Sigmoid colon (tissue), 4 donors: Measurements from ENCODE around the gene NSMF.
A peak's percentile ranks its signal among the peaks of the same experiment; 100 is the strongest.

ENCODE experiments used
- POLR2A ChIP-seq, 2 donors: fragments of 450-650 bp; IDR thresholded peaks; one replicate each; pipeline ENCODE4 v1.6.1; 2016; ENCODE audit warnings: antibody characterized with exemption in 2 of 2, mild to moderate bottlenecking in 2 of 2, moderate library complexity in 2 of 2
- POLR2AphosphoS5 ChIP-seq, 4 donors: sonication (generic); formaldehyde crosslinking; IDR thresholded peaks; one replicate each; pipeline ENCODE4 v1.6.1; 2017; ENCODE audit warnings: antibody characterized with exemption in 4 of 4
- TF ChIP-seq, protein P1 (sequence below), 4 experiments: fragments of 450-650 bp in 3 of 4; fragments of 200-600 bp in 1 of 4; IDR thresholded peaks; one replicate each; pipeline ENCODE4 v1.5.1; 2016 to 2019; ENCODE audit warnings: antibody characterized with exemption in 4 of 4, mild to moderate bottlenecking in 3 of 4, moderate library complexity in 2 of 4

DNA sequence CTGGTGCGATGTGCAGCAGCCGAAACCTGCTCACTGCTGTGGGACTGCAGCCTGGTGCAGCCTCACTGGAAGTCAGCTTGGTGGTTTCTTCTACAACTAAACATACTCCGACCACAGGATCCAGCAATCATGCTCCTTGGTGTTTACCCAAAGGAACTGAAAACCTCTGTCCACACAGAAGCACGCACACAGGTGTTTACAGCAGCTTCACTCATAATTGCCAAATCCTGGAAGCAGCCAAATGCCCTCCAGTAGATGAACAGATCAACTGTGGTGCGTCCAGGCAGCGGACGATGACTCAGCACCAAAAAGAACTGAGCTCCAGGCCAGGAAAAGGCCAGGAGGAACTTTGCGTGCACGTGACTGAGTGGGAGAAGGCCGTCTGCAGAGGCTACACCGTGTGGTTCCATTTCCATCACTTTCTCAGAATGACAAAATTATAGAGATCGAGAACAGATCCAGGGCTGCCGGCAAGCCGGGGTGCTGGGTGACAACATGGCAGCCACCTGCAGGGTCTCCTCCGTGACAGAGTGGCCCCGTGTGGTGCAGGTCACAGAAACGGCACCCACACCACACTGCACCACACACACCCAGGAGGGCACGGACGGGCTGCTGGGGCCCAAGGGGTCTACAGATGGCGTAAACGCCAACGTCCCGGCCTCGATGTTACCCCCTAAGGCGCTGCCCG is 23.1 kb upstream of the NSMF start:
- TF ChIP-seq POLR2A (IDR thresholded peaks at IDR 0.05), result no peak
- TF ChIP-seq, protein P1, sequence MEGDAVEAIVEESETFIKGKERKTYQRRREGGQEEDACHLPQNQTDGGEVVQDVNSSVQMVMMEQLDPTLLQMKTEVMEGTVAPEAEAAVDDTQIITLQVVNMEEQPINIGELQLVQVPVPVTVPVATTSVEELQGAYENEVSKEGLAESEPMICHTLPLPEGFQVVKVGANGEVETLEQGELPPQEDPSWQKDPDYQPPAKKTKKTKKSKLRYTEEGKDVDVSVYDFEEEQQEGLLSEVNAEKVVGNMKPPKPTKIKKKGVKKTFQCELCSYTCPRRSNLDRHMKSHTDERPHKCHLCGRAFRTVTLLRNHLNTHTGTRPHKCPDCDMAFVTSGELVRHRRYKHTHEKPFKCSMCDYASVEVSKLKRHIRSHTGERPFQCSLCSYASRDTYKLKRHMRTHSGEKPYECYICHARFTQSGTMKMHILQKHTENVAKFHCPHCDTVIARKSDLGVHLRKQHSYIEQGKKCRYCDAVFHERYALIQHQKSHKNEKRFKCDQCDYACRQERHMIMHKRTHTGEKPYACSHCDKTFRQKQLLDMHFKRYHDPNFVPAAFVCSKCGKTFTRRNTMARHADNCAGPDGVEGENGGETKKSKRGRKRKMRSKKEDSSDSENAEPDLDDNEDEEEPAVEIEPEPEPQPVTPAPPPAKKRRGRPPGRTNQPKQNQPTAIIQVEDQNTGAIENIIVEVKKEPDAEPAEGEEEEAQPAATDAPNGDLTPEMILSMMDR (IDR thresholded peaks at IDR 0.05), result no peak
- TF ChIP-seq POLR2AphosphoS5 (IDR thresholded peaks at IDR 0.05), result peak in 1 of 4 donors; percentile 36
